Prostate gland (tissue), 2 donors: ENCODE results near the gene HOXA3.

Experiments
- CTCF ChIP-seq, 4 experiments: fragments of 200-600 bp in 2 of 4; fragments of 450-650 bp in 2 of 4; sonication (generic) in 2 of 4; IDR thresholded peaks; 1 replicate in 3 of 4; 2 replicates in 1 of 4; pipeline ENCODE4 v1.5.1; 2016 to 2019; ENCODE audit warnings: antibody characterized with exemption in 4 of 4, mild to moderate bottlenecking in 2 of 4, moderate library complexity in 2 of 4
- POLR2A ChIP-seq: fragments of 450-650 bp; IDR thresholded peaks from one replicate; pipeline ENCODE4 v1.6.1; 2016; ENCODE audit warnings: antibody characterized with exemption, mild to moderate bottlenecking

DNA sequence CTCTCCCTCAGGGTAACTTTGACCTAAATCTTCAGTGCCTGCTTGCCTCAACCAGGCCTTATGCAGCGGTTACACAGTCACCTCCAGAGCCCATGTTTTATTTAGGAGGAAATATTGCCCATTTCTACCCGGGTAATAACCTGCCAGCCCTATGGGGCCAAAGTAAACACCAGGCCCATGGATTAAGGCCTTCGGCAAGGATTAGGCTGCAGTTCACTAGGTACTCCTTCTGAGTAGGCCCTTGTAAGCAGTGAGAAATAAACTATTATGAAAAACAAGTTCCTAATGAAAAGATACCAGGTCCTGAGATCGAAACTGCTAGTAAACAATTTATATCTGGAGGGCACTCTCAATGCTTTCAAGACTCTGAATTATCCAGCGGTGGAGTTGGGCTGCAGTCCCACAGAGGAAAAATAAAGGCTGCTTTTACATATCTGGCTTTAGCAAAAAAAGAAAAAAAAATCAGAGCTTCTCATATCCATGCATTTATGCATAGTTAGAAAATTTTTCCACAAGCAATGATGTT, 25.5 kb upstream of the HOXA3 start:
- peak in 1 of 4 experiments; percentile 24 for TF ChIP-seq CTCF (IDR thresholded peaks at IDR 0.05)
- no peak for TF ChIP-seq POLR2A
